CD4-positive, alpha-beta T cell treated with Interleukin-1 beta for 1 hour (primary cell): ENCODE results near the gene PPARA.
"Not testable (repeated sequence)": the region's sequence is repeated elsewhere in the genome, so short reads cannot be mapped to it uniquely, and the experiment has no call there.

Experiments used
- DNase-seq, 2 donors: peaks; one replicate each; pipeline ENCODE4 v3.0.0-alpha.2; 2020 to 2022

The PPARA gene

GRCh38 chr22:46178755-46179505 lies 28.6 kb downstream of the PPARA start:
- no peak for DNase-seq

- no peak for DNase-seq
Measured at GRCh38 chr22:46179748-46180147, 29.4 kb downstream of the PPARA start.

- no peak for DNase-seq
Measured at GRCh38 chr22:46180370-46181137, 30.2 kb downstream of the PPARA start.

- DNase-seq, result no peak
Measured at GRCh38 chr22:46183733-46184132, 33.4 kb downstream of the PPARA start.

GRCh38 chr22:46185283-46185682 lies 35.0 kb downstream of the PPARA start:
- DNase-seq, result no peak

- DNase-seq, result no peak
Measured at GRCh38 chr22:46187862-46188261, 37.5 kb downstream of the PPARA start.

- DNase-seq, result no peak
Measured at GRCh38 chr22:46192210-46192993, 42.1 kb downstream of the PPARA start.

- DNase-seq, result no peak
Measured at GRCh38 chr22:46193898-46194310, 43.6 kb downstream of the PPARA start.

GRCh38 chr22:46195487-46196165 lies 45.3 kb downstream of the PPARA start:
- no peak for DNase-seq

GRCh38 chr22:46196278-46196677 lies 46.0 kb downstream of the PPARA start:
- DNase-seq, result no peak

- no peak for DNase-seq
Measured at GRCh38 chr22:46198274-46198673, 47.9 kb downstream of the PPARA start.

GRCh38 chr22:46198806-46199205 lies 48.5 kb downstream of the PPARA start:
- DNase-seq, result not testable (repeated sequence)

GRCh38 chr22:46201059-46201757 lies 50.9 kb downstream of the PPARA start:
- no peak for DNase-seq

GRCh38 chr22:46202897-46203600 lies 52.7 kb downstream of the PPARA start:
- DNase-seq, result no peak

- DNase-seq, result no peak
Measured at GRCh38 chr22:46203601-46203980, 53.3 kb downstream of the PPARA start.

GRCh38 chr22:46209262-46209661 lies 58.9 kb downstream of the PPARA start:
- no peak for DNase-seq

- no peak for DNase-seq
Measured at GRCh38 chr22:46212195-46212594, 61.9 kb downstream of the PPARA start.

GRCh38 chr22:46213052-46213451 lies 62.7 kb downstream of the PPARA start:
- no peak for DNase-seq

GRCh38 chr22:46214149-46214548 lies 63.8 kb downstream of the PPARA start:
- no peak for DNase-seq

- DNase-seq, result no peak
Measured at GRCh38 chr22:46214616-46215015, 64.3 kb downstream of the PPARA start.

GRCh38 chr22:46219636-46220035 lies 69.3 kb downstream of the PPARA start:
- peak in 1 of 2 donors; percentile 34 for DNase-seq

- DNase-seq, result no peak
Measured at GRCh38 chr22:46220921-46221320, 70.6 kb downstream of the PPARA start.
